HG02973 (cell line): ENCODE measurements around the gene HEXIM1.

Source experiments
- ATAC-seq: cut with Tn5 transposase; IDR thresholded peaks from one replicate; pipeline ENCODE4 v1.9.1; 2021; ENCODE audit warnings: moderate library complexity; ENCODE audit not compliant: unreplicated experiment

The HEXIM1 gene

GRCh38 chr17:45148183-45149036 is at the start of gene HEXIM1:
Gene HEXIM1 (plus strand): TSS chr17:45148475. CDS start chr17:45149191, 716 bp downstream.
- peak; percentile 59 for ATAC-seq

DNA sequence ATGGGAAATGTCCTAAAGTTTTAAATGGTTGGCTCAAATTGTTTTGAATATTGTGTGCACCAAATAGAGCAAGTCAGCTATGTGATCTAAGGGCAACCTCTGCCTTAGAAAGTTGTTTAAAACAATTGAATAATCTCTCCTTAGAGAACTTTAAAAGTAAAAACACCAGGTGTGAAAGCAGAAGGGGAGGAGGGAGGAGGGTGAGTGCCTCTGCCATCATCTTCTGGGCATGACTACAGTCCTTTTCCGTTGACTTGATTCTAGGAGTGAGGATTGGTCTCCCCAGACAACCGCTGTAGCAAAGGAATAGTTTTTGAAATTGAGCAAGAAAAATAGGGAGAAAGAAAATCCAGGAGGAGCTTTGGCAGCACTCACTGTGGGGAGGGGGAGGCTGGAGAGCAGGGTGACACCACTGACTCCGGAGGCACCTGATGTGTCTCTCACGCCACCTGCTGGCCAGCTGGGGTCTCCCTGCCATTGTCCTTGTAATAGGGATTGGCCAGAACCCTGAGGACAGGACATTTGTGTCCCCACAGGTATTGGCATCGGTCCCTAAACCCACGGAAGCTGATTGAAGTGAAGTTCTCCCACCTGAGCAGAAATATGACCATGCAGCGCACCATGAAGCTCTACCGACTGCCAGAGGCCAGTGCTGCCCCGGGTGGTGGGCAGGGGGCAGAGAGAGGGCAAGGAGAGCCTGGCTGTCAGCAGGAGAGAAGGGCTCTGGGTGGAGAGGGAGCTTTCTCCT is 49.2 kb upstream of the HEXIM1 start:
- ATAC-seq, result no peak

GRCh38 chr17:45101546-45101882 is 46.8 kb upstream of the HEXIM1 start:
- no peak for ATAC-seq

GRCh38 chr17:45101883-45102811 is 46.1 kb upstream of the HEXIM1 start:
- no peak for ATAC-seq

GRCh38 chr17:45102856-45103255 is 45.4 kb upstream of the HEXIM1 start:
- no peak for ATAC-seq

GRCh38 chr17:45103269-45103795 is 44.9 kb upstream of the HEXIM1 start:
- no peak for ATAC-seq

DNA sequence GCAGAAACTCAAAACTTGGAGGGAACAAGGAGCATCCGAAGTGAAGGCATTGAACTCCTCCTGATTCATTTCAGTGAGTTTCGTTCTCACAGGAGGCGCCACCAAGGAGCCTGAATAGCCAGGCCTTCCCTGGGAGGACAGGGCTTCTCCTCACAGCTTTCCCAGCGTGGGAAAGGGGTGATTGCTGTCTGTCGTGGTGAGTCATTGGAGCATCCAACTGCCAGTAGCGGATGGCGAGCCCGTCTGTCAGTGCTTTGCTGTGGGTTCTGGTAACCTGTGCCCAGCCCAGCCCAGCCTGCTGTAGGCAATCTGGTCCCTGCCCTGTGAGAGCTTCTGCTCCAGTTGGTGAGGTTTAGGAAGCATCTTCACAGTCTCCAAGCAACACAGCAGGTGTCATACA is 44.2 kb upstream of the HEXIM1 start:
- no peak for ATAC-seq

DNA sequence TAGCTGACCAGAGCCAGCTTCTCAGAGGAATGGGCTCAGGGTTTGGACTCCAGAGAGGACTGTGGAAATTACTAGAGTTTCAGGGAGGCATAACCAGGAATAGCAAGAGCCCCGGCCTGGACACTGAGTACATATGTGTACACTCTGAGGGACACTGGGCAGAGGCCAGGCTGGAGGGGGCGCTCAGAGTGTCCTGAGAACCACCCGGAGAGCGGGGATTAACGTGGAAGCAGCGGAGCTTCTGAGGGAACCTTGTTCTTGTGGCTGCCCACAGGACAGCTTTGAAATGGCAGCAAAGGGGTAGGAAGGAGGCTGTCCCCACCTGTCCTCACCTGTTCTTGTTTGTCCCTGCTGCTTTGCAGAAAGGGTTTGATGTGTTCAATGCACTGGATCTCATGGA is 43.8 kb upstream of the HEXIM1 start:
- ATAC-seq, result no peak

GRCh38 chr17:45104907-45105624 is 43.2 kb upstream of the HEXIM1 start:
- ATAC-seq, result no peak

- no peak for ATAC-seq
Measured at GRCh38 chr17:45106096-45106495, 42.2 kb upstream of the HEXIM1 start.

- no peak for ATAC-seq
Measured at GRCh38 chr17:45106582-45106981, 41.7 kb upstream of the HEXIM1 start.

- no peak for ATAC-seq
Measured at GRCh38 chr17:45107293-45108010, 40.8 kb upstream of the HEXIM1 start.

DNA sequence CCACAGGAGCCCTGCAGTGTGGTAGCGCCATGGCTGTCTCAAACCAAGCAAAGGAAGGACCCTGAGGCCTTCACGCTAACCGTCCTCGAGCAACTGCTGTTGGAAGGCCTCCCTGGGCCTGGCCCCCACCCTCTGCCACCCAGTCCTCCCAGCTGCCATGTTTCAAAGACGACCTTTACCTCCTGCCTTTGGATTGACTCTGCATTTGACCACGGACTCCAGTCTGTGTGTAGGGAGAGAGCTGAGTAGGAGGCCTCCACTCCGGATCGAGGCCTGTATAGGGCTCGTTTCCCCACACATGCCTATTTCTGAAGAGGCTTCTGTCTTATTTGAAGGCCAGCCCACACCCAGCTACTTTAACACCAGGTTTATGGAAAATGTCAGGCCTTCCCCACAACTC is 40.2 kb upstream of the HEXIM1 start:
- no peak for ATAC-seq

- ATAC-seq, result no peak
Measured at GRCh38 chr17:45108595-45109521, 39.4 kb upstream of the HEXIM1 start.

- ATAC-seq, result no peak
Measured at GRCh38 chr17:45110676-45111611, 37.3 kb upstream of the HEXIM1 start.

DNA sequence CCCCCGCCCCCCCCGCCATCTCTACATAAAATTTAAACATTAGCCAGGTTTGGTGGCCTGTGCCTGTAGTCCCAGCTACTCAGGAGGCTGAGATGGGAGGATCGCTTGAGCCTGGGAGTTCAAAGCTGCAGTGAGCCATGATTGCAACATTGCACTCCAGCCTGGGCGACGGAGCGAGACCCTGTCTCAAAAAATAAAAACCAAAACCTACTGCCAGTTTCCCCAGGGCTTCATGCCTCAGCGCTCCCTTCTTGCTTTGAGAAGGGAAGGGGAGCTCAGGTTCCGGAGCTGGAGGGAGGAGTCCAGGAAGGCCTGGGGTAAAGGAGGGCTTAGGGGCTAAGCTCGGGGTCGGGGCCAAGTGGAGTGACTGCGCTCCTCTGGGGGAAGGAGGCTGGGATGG is 36.4 kb upstream of the HEXIM1 start:
- ATAC-seq, result no peak
